K562 (cell line): Measurements from ENCODE around the gene RNASEH1. TPM values are rescaled to one million over a fixed set of nuclear protein-coding genes. Genes with fewer than 3 reads are reported as not detected.

Experiments used
- BDP1 ChIP-seq: IDR thresholded peaks from 3 replicates; pipeline ENCODE4 v1.6.1; 2011; ENCODE audit not compliant: insufficient read length, insufficient read depth
- BMI1 ChIP-seq: fragments of 150-350 bp; IDR thresholded peaks from 2 replicates; pipeline ENCODE4 v1.6.1; 2014; ENCODE audit warnings: low read length
- HDAC3 ChIP-seq: fragments of 450-650 bp; IDR thresholded peaks from 2 replicates; pipeline ENCODE4 v1.6.1; 2018; ENCODE audit warnings: borderline replicate concordance, mild to moderate bottlenecking, moderate library complexity; ENCODE audit not compliant: partially characterized antibody
- NFATC3 ChIP-seq: fragments of 450-650 bp; IDR thresholded peaks from 2 replicates; pipeline ENCODE4 v1.6.1; 2017; ENCODE audit warnings: mild to moderate bottlenecking
- NFXL1 ChIP-seq: fragments of 450-650 bp; formaldehyde crosslinking; IDR thresholded peaks from 2 replicates; pipeline ENCODE4 v1.4.0; 2021; ENCODE audit warnings: mild to moderate bottlenecking
- NRF1 ChIP-seq, 2 experiments: fragments of 450-650 bp; IDR thresholded peaks in 1 of 2; conservative IDR thresholded peaks in 1 of 2; 2 replicates each; pipeline ENCODE4 v1.6.1; 2014; ENCODE audit warnings: mild to moderate bottlenecking in 2 of 2
- SAP30 ChIP-seq: fragments of 200-600 bp; sonication (generic); IDR thresholded peaks from 2 replicates; pipeline ENCODE4 v1.6.1; 2012; ENCODE audit warnings: borderline replicate concordance, low read depth, mild to moderate bottlenecking, moderate library complexity, low read length, control low read depth, inconsistent platforms; ENCODE audit not compliant: insufficient read depth, poor library complexity, severe bottlenecking
- SRF ChIP-seq, 2 experiments: fragments of 250-450, 450-650 bp in 1 of 2; sonication (Bioruptor Pico) in 1 of 2; sonication (generic) in 1 of 2; formaldehyde crosslinking; IDR thresholded peaks; 2 replicates each; pipeline versions ENCODE4 v1.5.0 to v1.5.1; 2020 to 2022; ENCODE audit warnings: mild to moderate bottlenecking in 1 of 2, missing genetic modification reagents in 1 of 2
- STAG1 ChIP-seq: sonication (generic); formaldehyde crosslinking; IDR thresholded peaks from 2 replicates; pipeline ENCODE4 v1.5.0; 2020; ENCODE audit warnings: missing genetic modification reagents, borderline replicate concordance
- TAL1 ChIP-seq: fragments of 450-650 bp; IDR thresholded peaks from 2 replicates; pipeline ENCODE4 v1.6.1; 2016; ENCODE audit warnings: mild to moderate bottlenecking
- ZBTB1 ChIP-seq: sonication (generic); formaldehyde crosslinking; IDR thresholded peaks from 2 replicates; pipeline ENCODE4 v1.8.1; 2023; ENCODE audit warnings: missing genetic modification reagents, low read depth, mild to moderate bottlenecking, borderline replicate concordance
- ZNF263 ChIP-seq: sonication (generic); formaldehyde crosslinking; IDR thresholded peaks from 2 replicates; pipeline ENCODE4 v1.8.0; 2022; ENCODE audit warnings: mild to moderate bottlenecking, missing genetic modification reagents, borderline replicate concordance
- ZNF444 ChIP-seq: fragments of 250-450 bp; sonication (Bioruptor Pico); IDR thresholded peaks from 2 replicates; pipeline ENCODE4 v1.4.0; 2020; ENCODE audit warnings: mild to moderate bottlenecking, moderate library complexity
- polyA plus RNA-seq, 8 experiments: library from polyadenylated mRNA; depleted of rRNA in 4 of 8; stranded (reverse) in 5 of 8; unstranded in 3 of 8; fragments of >200 nt; fragmentation: Nextera tagmentation in 2 of 8; fragmentation: Illumina TruSeq in 1 of 8; extraction: Ambion mirVana in 2 of 8; extraction: Trizol in 1 of 8; gene quantifications; 2 replicates each; pipeline versions ENCODE4 v1.2.1 to v1.2.3, GENCODE V29; 2011 to 2014; ENCODE audit warnings: inconsistent platforms in 1 of 8, missing spikeins in 1 of 8
- total RNA-seq, 7 experiments: library from RNA; depleted of rRNA in 6 of 7; stranded (reverse); fragments of >200 nt in 6 of 7; fragmentation: Illumina TruSeq in 2 of 7; extraction: Trizol in 2 of 7; gene quantifications; 2 replicates each; pipeline versions ENCODE4 v1.2.1 to v1.2.3, GENCODE V29; 2011 to 2021; ENCODE audit warnings: low replicate concordance in 1 of 7
- TF ChIP-seq, protein P1 (sequence below): sonication (generic); formaldehyde crosslinking; IDR thresholded peaks from 2 replicates; pipeline ENCODE4 v1.8.0; 2022; ENCODE audit warnings: mild to moderate bottlenecking, missing genetic modification reagents
- TF ChIP-seq, protein P2 (sequence below): fragments of 250-450 bp; sonication (Bioruptor Pico); IDR thresholded peaks from 2 replicates; pipeline ENCODE4 v1.8.0; 2021; ENCODE audit warnings: borderline replicate concordance, mild to moderate bottlenecking, moderate library complexity; ENCODE audit not compliant: poor library complexity, severe bottlenecking
- TF ChIP-seq, protein P3 (sequence below), 2 experiments: fragments of 450-650 bp in 1 of 2; IDR thresholded peaks; 2 replicates each; pipeline ENCODE4 v1.6.1; 2011 to 2017; ENCODE audit warnings: low read depth in 2 of 2, antibody characterized with exemption in 1 of 2, borderline replicate concordance in 1 of 2, low read length in 1 of 2, mild to moderate bottlenecking in 1 of 2, mixed read lengths in 1 of 2; ENCODE audit not compliant: control insufficient read depth in 1 of 2

RNASEH1 gene
- total and polyA plus RNA-seq, 9 of the 15 experiments (the other 6 are each of a cell fraction or from before 2014, with no cell fraction given) = 25.7 to 47.5 (median 42.8) TPM

DNA sequence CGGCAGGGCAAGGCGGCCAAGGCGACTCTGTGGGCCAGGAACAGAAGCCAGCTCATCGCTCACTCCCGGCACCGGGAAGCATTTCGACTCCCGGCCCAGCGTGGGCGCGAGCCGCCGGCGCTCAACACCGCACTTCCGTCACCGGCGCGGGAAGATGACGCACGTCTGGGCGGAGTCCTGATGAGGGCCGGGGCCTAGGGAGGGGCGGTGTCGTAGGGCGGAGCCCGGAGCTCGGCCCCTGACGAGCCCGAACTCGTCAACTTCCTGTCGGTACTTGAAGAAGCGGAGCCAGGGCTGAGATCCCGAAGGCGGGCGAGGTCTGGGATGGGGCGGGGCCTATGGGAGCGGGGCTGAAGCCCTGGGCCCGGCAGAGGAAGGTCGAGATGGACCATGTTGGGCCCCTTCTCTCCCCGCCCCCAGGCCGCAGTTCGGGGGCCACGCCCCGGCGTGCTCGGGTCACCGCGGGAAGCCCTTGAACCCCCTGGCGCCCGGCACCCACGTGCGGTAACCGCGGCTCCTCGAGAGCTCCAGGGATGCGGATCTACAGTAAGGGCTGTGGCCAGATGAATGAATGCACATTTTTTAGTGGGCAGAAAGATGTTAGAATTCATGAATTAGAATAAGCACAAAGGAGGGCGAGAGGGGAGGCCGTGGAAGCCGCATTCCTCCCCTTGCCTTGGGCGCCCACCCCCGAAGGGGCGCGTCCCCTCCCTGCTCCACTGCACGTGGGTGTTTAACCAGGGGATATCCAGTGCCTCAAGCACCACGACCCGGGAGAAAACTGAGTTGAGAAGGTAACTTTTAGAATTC lies at the start of gene RNASEH1 (continued):
- TF ChIP-seq, protein P1, sequence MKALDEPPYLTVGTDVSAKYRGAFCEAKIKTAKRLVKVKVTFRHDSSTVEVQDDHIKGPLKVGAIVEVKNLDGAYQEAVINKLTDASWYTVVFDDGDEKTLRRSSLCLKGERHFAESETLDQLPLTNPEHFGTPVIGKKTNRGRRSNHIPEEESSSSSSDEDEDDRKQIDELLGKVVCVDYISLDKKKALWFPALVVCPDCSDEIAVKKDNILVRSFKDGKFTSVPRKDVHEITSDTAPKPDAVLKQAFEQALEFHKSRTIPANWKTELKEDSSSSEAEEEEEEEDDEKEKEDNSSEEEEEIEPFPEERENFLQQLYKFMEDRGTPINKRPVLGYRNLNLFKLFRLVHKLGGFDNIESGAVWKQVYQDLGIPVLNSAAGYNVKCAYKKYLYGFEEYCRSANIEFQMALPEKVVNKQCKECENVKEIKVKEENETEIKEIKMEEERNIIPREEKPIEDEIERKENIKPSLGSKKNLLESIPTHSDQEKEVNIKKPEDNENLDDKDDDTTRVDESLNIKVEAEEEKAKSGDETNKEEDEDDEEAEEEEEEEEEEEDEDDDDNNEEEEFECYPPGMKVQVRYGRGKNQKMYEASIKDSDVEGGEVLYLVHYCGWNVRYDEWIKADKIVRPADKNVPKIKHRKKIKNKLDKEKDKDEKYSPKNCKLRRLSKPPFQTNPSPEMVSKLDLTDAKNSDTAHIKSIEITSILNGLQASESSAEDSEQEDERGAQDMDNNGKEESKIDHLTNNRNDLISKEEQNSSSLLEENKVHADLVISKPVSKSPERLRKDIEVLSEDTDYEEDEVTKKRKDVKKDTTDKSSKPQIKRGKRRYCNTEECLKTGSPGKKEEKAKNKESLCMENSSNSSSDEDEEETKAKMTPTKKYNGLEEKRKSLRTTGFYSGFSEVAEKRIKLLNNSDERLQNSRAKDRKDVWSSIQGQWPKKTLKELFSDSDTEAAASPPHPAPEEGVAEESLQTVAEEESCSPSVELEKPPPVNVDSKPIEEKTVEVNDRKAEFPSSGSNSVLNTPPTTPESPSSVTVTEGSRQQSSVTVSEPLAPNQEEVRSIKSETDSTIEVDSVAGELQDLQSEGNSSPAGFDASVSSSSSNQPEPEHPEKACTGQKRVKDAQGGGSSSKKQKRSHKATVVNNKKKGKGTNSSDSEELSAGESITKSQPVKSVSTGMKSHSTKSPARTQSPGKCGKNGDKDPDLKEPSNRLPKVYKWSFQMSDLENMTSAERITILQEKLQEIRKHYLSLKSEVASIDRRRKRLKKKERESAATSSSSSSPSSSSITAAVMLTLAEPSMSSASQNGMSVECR (CRISPR knock-in tag) = peak; percentile 97
- TF ChIP-seq NFATC3 (no peak), TAL1 (no peak), BDP1 (no peak), NFXL1 (CRISPR knock-in tag) (no peak), ZNF263 (CRISPR knock-in tag) (0 out of 2 replicates have a peak, but pooled peaks have one; percentile 60), HDAC3 (no peak), BMI1 (no peak), NRF1 (conservative IDR thresholded peaks at IDR 0.05 in 1 of 2, IDR thresholded peaks at IDR 0.05 in 1 of 2) (peak; percentile 71 to 76), ZBTB1 (CRISPR knock-in tag) (0 out of 2 replicates have a peak, but pooled peaks have one; percentile 36), SRF (CRISPR knock-in tag; IDR thresholded peaks at IDR 0.05) (peak in 1 of 2 experiments; percentile 81; a peak in 1 of 4 replicates), STAG1 (CRISPR knock-in tag) (no peak), SAP30 (peak; percentile 97), ZNF444 (CRISPR knock-in tag) (no peak)
- TF ChIP-seq, protein P2, sequence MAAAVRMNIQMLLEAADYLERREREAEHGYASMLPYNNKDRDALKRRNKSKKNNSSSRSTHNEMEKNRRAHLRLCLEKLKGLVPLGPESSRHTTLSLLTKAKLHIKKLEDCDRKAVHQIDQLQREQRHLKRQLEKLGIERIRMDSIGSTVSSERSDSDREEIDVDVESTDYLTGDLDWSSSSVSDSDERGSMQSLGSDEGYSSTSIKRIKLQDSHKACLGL (CRISPR knock-in tag) = peak; percentile 92
- TF ChIP-seq, protein P3, sequence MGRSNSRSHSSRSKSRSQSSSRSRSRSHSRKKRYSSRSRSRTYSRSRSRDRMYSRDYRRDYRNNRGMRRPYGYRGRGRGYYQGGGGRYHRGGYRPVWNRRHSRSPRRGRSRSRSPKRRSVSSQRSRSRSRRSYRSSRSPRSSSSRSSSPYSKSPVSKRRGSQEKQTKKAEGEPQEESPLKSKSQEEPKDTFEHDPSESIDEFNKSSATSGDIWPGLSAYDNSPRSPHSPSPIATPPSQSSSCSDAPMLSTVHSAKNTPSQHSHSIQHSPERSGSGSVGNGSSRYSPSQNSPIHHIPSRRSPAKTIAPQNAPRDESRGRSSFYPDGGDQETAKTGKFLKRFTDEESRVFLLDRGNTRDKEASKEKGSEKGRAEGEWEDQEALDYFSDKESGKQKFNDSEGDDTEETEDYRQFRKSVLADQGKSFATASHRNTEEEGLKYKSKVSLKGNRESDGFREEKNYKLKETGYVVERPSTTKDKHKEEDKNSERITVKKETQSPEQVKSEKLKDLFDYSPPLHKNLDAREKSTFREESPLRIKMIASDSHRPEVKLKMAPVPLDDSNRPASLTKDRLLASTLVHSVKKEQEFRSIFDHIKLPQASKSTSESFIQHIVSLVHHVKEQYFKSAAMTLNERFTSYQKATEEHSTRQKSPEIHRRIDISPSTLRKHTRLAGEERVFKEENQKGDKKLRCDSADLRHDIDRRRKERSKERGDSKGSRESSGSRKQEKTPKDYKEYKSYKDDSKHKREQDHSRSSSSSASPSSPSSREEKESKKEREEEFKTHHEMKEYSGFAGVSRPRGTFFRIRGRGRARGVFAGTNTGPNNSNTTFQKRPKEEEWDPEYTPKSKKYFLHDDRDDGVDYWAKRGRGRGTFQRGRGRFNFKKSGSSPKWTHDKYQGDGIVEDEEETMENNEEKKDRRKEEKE (IDR thresholded peaks at IDR 0.05; ENCODE audit: borderline replicate concordance in 1 of 2, control insufficient read depth in 1 of 2, low read depth in 2 of 2, low read length in 1 of 2) = 0 out of 4 replicates have a peak, but pooled peaks of 1 of the 2 experiments have one; percentile 9
